UCSD-AML1 (cell line): Measurements from ENCODE around the gene GGT6.

Experiments used
- DNase-seq: peaks from one replicate; lab custom pipeline; 2025; ENCODE audit not compliant: unreplicated experiment; lab: John Stamatoyannopoulos, UW

GGT6 gene

DNA sequence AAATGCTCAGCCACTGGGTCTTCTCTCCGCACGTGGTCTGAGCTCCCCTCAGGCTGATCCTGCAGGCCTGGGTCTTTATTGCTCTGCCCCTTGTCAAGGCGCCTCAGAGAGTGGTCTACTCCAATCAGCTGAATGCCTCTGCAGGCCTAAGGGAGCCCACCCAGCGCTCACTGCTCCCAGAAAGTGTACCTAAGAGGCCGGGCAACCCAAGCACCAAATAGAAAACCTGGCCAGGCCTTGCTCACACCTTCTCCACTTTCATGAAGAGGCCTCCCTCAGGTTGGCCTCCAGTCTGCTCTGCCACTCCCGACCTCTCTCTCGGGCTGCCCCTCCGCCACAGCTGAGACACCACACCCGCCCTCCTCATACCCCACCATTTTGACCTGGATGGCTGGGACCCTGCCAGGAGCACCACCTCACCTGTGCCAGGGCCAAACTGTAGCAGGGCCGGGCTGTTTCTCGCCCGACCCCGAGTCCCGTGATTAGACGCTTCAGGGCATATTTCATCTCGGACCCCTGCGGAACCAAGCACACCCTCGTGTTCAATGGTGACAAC lies 5.9 kb downstream of the GGT6 start:
- DNase-seq: no peak

DNA sequence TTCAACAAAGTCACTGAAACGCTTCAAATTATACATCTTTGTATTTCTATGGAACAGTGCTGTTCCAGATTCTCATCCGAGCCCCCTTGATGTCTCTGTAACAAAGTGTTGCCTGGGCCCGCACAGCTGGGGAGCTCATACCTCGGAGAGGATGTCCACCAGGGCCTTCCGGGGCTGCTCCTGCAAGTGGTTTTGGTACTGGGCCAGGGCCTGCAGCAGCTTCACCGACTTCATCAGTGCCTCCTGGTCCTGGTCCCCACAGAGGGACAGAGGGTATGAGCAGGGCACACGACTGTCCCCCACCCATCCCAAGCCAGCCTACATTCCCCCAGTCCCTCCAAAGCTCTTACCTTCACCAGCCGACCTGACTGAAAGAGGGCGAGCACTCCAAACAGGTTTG lies 6.7 kb downstream of the GGT6 start:
- DNase-seq: no peak

DNA sequence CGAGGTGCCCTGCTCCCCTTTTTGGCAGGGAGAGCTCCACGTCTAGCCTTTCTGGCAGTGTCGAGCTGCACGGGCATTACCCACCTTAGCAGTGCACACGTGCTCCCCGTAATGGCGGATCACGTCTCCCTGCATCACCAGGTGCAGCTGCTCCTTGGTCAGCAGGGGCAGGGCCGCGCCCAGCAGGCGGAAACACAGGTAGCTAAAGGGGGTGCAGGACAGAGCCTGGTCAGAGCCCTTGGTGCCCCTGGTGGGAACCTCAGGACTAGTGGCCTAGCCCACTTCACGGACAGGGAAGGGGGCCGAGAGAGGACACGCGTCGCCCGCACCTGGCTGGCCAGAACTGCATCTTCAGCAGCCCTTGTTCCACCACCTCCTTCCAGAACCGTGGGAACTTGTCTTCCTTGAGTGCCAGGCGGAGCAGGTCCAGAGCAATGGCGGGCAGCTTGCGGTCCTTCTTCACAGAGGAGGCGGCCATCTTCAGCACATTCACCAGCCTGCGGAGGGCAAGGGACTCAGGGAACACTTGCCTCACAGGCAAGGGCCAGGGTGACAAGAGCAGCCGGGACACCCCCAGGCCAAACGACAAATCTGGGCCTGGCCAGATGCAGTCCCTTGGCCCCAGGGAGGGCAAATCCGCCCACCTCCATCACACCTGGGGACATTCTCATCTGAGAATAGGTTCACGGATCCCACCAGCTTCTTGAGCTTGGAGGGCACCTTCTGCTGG lies 8.4 kb downstream of the GGT6 start:
- no peak for DNase-seq

DNA sequence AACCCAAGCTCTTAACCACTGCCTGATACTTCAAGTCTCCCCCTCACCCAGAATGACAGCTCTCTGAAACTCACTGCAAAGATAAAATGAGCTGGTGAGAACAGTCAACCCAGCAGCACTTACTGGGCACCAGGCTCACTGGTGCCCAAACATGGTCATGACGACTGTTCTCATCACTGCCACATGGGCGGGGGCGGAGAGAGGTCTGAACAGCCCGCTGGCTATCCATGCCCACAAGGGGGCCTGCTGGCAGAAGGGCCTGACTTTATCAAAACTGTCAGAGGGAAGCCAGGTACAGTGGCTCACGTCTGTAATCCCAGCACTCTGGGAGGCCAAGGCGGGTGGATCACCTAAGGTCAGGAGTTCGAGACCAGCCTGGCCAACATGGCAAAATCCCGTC lies 9.2 kb downstream of the GGT6 start:
- no peak for DNase-seq

DNA sequence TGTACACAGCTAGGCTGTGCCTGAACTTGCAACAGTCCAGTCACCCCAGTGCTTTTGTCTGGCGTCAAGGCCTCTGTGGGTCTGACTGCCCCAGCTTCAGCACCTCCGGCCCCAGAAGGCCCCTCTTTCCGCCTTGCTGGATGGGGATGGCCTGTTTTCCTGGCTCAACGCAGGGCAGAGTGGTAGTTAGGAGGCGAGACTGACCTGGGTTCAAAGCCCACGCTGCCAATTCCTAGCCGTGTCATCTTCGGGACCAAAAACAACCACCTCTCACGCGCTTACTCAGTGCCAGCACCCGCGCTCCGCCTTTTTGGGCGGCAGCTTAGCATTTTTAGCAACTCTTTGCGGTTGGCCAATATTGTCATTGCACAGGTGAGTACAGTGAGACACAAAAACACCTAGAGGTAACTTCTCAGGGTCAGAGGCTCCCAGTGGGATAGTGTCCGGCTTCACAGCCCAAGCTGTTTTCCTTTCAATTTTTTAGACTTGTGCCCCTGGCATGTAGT lies 9.8 kb downstream of the GGT6 start:
- no peak for DNase-seq

DNA sequence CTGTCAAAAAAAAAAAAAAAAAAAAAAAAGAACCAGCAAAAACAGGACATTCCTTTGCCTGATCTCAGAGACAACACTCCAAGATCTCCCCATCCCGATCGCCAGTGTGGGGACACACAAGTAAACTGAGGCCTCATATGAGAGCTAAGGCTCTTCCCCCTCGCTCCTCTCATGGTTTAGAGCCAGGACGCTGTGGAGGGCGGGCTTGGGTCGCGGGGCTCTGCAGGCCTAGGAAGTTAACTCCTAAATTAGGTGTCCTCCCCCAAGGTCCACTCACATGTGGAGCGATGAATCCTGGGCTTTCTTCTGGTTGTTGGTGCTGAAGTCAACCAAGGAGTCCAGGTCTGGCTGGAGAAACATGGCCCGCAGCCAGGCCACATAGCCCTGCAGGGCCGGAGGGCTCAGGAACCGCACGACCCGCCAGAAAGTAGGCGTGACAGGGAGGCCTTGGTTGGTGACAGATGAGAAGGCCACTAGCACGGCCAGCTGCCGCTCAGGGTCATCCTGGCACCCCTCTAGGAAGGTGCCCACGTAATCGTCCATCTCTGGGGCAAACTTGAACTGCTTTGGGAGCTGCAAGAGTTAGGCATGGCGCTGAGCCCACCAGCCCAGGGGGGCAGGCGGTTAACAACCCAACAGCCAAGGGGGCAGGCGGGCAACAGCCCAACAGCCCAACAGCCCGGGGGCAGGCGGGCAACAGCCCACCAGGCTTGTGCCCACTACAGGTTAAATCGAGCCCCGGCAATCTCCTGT lies 10.4 kb downstream of the GGT6 start:
- DNase-seq: no peak

DNA sequence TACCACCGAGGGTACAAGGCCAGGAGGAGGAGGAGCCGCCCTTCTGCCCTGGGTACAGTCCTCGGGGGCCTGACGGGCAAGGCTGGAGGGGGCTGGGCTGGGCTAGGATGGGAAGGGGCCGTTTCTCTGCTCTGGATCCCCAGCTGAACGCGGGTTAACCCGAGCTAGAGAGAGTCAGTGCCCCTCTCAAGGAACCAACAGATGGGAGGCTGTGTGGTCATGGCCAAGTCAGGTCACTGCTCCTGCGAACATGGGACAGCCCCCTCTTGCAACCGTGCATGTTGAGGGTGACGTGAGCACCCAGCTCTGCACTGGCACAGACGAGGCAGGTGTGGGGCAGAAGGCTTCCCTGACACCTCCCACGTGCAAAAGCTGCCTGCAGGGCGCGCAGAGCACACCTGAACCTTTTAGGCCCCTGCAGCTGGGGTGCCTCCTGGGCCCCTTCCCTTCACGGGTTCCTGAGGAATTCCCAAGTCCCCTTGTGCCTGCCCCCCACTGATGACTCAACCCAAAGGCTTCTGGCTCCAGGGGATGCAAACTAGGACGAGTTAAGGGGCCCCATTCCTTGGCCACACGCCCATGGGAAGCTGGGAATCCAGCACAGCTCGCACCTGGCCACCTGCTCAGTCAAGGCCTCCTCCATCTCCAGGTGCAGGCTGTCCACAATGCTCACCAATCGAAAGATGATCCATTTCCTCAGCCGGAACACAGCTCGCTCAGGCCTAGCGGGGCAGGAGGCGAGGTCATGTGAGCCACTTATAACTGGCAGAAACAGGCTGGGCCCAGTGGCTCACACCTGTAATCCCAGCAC lies 11.5 kb downstream of the GGT6 start:
- DNase-seq: no peak

DNA sequence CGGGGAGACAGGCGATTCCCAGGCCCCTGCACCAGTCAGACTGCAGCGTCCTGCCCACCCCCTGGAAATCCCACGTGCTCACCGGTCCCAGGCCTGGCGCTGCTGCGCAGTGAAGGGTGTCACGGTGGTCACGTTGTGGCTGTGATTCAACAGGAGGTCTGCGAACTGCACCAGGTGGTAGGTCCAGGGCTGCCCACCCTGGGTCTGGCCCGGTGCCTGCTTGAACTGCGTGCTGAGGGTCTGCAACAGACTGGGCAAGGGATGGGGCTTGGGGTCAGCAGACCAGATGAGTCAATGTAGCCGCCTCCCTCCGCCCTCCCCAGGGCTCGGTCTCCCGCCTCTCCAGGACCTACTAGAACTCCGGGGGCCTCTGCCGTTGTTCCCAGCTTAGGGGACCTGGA lies 12.3 kb downstream of the GGT6 start:
- no peak for DNase-seq

DNA sequence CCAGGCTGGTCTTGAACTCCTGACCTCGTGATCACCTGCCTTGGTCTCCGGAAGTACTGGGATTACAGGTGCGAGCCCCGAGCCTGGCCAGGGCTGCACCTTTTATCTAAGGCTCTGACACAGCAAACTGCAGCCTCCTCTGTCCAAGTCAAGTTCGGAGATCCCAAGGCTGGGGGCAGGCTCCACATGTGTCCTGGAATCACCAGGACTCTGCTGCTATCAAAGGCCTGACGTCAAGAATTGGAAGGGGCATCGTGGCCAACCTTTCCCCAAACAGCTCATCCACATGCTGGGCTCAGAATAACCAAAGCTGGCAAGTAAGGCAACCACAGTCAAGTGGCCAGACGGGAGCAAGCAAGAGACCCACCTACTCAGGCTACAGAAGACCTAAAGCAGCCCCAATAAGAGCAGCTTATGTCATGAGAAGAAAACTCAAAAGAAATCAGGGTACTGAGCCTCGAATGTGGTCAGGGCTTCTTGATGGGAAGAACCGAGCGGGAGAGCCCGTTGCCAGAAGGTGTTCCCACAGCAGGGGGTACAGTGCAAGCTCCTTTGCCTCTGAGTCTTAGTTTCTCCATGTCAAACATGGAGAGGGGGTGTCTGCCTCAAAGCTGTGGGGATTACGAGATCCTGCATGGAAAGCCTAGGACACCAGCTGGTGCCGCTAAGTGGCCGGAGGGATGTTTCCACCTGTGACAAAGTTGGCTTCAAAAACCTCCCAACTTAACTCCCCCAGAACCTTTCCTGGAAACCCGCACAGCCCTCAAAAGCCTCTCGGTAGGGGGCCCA lies 13.1 kb downstream of the GGT6 start:
- no peak for DNase-seq

DNA sequence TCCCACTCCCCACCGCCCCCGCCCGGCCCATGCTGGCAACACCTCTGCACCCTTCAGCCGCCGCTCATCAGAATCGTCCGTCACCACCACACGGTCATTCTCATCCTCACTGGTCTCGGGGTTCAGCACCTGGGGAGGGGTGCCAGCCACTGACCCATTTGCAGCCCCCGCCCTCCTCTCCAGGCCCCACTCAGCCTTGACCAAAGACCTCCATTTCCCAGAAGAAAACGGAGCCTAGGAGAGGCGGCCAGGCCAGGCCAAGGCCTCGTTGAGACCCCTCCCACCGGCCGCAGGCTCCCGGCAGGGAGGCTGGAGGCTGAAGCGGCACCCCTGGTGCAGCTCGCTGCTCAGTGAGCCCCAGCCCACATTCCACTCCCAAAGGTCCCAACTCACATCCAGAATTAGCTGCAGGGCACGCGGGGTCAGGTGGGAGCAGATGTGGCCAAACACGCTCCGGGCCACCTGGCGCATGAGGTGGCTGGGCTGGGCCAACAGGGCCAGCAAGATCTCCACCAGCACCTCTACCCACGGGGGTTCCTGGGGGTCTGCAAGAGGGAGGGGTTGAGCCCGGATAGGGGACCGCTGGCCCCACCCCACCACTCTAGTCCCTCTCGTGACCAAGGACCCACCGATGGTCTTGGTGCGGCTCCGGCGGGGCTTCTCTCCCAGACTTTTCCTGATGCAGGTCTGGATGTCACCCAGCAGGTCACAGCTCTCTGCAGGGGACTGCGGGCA lies 15.0 kb downstream of the GGT6 start:
- DNase-seq: no peak

DNA sequence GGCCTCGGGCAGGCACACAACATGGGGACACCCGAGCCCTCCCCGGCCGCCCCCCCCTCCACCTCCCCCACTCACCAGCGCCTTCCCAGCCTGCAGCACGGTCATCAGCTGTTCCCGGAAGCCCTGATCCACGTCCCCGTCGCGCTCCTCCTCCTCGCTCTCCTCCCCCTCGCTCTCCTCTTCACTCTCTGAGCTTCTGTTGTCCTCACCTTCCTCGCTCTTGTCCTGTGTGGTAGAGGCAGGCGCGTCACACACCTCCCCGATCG lies 15.5 kb downstream of the GGT6 start:
- DNase-seq: no peak

DNA sequence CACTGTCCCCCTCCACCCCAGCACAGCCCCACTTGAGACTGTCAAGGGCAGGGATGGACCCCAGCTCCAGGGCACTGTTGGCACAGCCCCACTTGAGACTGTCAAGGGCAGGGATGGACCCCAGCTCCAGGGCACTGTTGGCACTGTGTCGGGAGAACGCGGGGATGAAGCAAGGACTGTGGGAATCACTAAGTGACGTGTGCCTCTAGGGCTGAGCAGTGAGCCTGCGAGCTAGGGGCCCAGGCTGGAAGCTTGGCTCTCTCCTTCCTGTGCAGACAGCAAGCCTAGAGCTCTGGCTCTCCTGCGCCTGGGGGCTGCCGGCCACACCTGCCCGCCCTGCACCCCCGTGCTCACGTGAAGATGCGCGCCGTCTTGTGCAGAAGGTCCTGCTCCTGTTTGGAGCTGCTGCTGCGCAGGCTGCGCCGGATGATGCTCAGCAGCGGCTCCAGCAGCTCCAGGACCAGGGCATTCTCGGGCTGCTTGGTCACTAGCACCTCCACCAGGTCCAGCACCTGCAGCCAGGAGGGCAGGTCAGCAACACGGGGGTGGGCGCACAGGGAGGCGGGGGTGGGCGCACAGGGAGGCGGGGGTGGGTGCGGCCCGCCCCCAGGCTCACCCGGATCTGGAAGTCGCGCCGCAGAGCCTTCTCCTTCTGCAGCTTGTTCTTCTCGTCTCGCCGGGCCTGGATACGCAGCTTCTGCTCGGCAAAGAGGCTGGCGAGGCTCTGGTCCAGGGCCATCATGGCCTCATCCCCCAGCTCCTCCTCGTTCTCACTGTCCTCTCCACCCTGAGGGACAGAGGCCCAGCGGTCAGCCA lies 16.0 kb downstream of the GGT6 start:
- DNase-seq: no peak

DNA sequence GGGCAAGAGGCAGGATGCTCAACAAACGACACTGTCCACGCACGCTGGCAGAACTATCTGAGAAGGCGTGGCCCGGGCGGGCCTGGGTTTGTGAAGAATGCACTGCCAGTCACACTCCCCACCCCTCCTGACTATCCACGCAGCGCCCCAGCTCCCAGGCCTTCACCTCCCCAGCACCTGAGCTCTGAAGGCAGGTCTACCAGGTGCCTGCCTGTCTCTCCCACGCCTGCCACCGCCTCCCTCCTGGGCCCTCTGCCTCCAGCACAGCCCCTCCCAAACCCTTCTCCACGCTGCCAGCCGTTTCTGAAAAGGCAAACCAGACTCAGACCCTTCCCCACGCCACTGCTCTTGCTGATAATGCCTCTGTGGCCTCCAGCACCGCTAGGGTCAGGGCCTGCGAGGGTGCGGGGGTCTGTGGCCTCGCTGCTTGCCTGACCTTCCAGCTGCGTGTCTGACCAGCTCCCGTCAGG lies 16.8 kb downstream of the GGT6 start:
- no peak for DNase-seq

DNA sequence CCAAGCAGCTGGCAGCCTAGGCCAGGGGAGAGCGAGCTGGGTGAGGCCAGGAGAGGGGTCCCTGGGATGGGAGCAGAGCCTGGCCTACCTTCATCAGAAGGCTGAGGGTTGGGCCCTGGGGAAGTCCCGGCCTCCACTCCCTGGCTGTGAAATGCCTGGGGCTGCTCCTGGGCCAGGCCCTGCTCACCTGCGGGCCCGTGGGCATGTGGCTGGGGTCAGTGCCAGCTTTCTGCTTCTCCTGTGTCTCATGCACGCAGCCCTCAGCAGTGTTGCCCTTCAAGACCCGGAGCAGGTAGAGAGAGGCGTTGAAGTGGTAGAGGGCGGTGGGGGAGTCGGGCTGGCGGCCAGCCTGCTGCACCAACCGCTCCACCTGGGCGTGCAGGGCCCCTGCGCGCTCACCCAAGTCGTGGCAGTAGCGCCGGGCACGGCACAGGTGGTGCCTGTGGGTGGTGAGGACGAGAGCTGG lies 17.6 kb downstream of the GGT6 start:
- no peak for DNase-seq

DNA sequence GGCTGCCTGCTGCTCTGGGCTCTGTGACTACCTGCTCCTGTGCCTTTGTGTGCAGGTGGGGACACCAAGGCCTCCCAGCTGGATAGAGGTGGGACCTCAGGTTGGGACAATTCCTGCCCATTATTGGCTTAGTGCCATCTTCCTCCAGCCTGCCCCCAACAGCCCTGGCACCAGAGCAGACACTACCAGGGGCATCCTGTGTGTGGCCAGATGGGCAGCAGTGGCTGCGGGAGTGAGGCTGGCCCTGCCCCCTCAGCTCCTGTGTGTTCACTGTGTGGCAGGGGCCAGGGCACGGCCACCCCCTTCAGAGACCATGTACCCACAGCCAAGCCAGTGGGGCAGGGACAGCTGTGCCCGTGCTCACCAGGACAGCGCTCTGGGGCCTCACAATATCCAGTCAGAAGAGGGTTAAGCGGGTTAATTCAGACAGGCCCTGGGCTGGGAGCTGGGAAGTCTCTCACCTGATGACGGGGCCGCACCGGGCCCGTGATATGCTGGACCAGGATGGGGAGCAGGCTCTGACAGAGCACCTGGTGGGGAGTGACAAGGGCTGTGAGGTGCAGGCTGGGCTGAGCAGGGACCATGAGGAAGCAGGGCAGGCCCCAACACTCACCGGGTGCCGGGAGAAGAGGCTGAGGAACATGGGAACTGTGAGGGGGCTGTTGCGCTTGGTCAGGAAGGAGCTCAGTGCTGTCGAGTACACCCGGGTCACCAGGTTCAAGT lies 18.2 kb downstream of the GGT6 start:
- DNase-seq: no peak

DNA sequence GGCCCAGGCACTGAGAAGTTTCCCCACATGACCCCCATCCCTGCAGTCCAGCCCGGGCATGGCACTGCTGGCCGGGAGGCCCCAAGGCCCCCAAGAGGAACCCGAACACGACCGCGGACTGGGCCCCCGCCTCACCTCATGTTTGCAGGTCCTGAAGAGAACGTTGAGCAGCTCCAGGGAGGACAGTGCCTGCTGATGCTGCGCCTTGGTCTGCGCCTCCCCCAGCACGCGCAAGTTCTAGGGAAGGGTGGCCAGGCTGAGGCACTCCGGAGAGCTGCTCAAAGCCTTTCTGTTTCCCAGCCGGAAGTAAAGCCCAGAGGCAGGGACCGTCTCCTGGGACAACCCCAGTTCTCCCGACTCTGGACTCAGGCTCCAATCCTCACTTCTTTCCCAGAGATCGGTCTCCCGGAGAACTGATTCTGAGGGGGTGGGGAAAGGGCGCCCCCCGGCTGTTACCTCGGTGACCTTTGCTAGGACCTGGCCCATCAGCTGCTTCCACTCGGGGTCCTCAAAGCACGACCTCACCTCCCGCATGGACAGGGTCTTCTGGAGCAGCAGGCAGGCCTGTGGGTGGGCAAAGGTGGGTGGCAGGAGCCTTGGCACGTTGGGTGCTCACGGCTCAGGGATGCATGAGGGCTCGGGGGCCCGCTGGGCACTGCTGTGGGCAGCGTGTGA lies 18.9 kb downstream of the GGT6 start:
- DNase-seq: no peak

DNA sequence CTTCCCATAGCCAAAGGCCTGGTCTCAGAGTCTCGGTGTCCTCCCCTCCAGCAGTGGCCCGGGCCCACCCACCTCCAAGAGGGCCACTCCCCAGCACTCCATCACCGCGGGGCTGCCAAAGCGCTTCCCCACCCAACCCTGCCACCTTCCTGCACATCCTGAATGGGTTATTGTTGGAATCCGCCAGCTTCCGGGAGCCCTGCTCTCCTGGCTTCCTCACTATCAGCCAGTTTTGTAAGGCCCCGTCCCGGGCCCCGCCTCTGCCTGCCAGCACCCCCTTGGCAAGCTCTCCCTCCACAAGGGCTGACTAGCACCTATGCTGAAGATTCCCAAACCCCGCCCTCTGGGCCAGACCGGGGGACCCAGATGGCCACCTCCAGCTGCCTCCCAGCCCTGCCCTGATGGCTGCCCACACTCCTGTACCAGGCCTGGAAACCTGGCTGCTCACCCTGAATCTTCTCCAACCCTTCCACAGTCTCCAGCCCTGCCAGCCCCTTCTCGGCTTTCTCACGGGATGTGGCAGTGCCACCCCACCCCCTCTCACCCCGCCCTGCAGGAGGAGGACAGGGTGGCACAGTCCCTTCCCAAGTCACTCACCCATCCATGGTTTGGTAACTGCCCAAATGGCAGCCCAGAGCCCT lies 19.6 kb downstream of the GGT6 start:
- DNase-seq: no peak
